Activated gamma-delta T cell treated with anti-CD3 and anti-CD28 coated beads, Interleukin-2, amount 50 U/mL, for 16 hours (primary cell): ENCODE measurements around the gene CETP.
"Not testable (repeated sequence)": the region's sequence is repeated elsewhere in the genome, so short reads cannot be mapped to it uniquely, and the experiment has no call there.

Experiments used
- DNase-seq: peaks from one replicate; pipeline ENCODE4 v3.0.0-alpha.2; 2020; ENCODE audit warnings: low read depth

Gene CETP

GRCh38 chr16:56934599-56935145 is 27.1 kb upstream of the CETP start:
- not testable (repeated sequence) for DNase-seq

GRCh38 chr16:56935201-56935600 is 26.5 kb upstream of the CETP start:
- no peak for DNase-seq

GRCh38 chr16:56936491-56936890 is 25.3 kb upstream of the CETP start:
- no peak for DNase-seq

GRCh38 chr16:56936950-56937349 is 24.8 kb upstream of the CETP start:
- no peak for DNase-seq

GRCh38 chr16:56938664-56939513 is 22.9 kb upstream of the CETP start:
- DNase-seq = peak; percentile 20

GRCh38 chr16:56939801-56940200 is 21.9 kb upstream of the CETP start:
- no peak for DNase-seq

GRCh38 chr16:56941092-56941491 is 20.7 kb upstream of the CETP start:
- no peak for DNase-seq

GRCh38 chr16:56941856-56942331 is 19.9 kb upstream of the CETP start:
- no peak for DNase-seq

- DNase-seq = no peak
Measured at GRCh38 chr16:56943761-56944375, 17.9 kb upstream of the CETP start.

- DNase-seq = no peak
Measured at GRCh38 chr16:56944954-56945839, 16.6 kb upstream of the CETP start.

- DNase-seq = no peak
Measured at GRCh38 chr16:56945847-56946527, 15.8 kb upstream of the CETP start.

GRCh38 chr16:56946767-56947603 is 14.8 kb upstream of the CETP start:
- no peak for DNase-seq

- no peak for DNase-seq
Measured at GRCh38 chr16:56947604-56947995, 14.2 kb upstream of the CETP start.

GRCh38 chr16:56948234-56948633 is 13.5 kb upstream of the CETP start:
- DNase-seq = no peak

GRCh38 chr16:56950051-56950450 is 11.7 kb upstream of the CETP start:
- DNase-seq = no peak

- no peak for DNase-seq
Measured at GRCh38 chr16:56950455-56950854, 11.3 kb upstream of the CETP start.

- DNase-seq = peak; percentile 27
Measured at GRCh38 chr16:56950881-56951771, 10.6 kb upstream of the CETP start.

- DNase-seq = no peak
Measured at GRCh38 chr16:56953006-56953405, 8.7 kb upstream of the CETP start.

- no peak for DNase-seq
Measured at GRCh38 chr16:56956076-56956475, 5.7 kb upstream of the CETP start.

- no peak for DNase-seq
Measured at GRCh38 chr16:56956756-56957155, 5.0 kb upstream of the CETP start.
